Upper lobe of right lung (tissue), 1 donor: ENCODE measurements around the gene VWF. TPM values are rescaled to one million over a fixed set of nuclear protein-coding genes. Genes with fewer than 3 reads are reported as not detected.

Experiments
- ATAC-seq: fragments of 200-7000 bp; cut with Tn5 transposase; one replicate; pipeline ENCODE4 v1.9.1; 2020; ENCODE audit warnings: mild to moderate bottlenecking, moderate library complexity
- DNase-seq: peaks from one replicate; pipeline ENCODE4 v3.0.0-alpha.2; 2020
- H3K27ac ChIP-seq: fragments of 200-600 bp; one replicate; pipeline ENCODE4 v1.8.0; 2022
- H3K27me3 ChIP-seq: fragments of 200-600 bp; one replicate; pipeline ENCODE4 v1.8.0; 2022; ENCODE audit warnings: mild to moderate bottlenecking
- H3K36me3 ChIP-seq: fragments of 200-600 bp; one replicate; pipeline ENCODE4 v1.8.0; 2022
- H3K4me1 ChIP-seq: fragments of 200-600 bp; one replicate; pipeline ENCODE4 v1.8.0; 2022
- H3K4me3 ChIP-seq: fragments of 200-600 bp; one replicate; pipeline ENCODE4 v1.8.0; 2022; ENCODE audit warnings: mild to moderate bottlenecking
- H3K9me3 ChIP-seq: fragments of 200-600 bp; one replicate; pipeline ENCODE4 v1.8.0; 2022
- CTCF ChIP-seq: fragments of 200-600 bp; IDR thresholded peaks from one replicate; pipeline ENCODE4 v1.8.0; 2022; ENCODE audit warnings: antibody characterized with exemption
- intact Hi-C: fragments of 100-400 bp; cut with DNase I; formaldehyde crosslinking; loops from one replicate; pipeline ENCODE4 v1.11.0; 2022
- total RNA-seq: library from RNA; stranded (reverse); fragmentation: NEBNext Ultra II Directional; extraction: Animal tissue kit (Norgen Biotek cat#: 25700); gene quantifications from one replicate; pipeline ENCODE4 v1.2.1, GENCODE V29; 2021
- donor health status: DM: no; HTN: yes; CAD: no; lungs with severe emphysema.

VWF gene
- total RNA-seq, 1 donor from 2014 or later = 729 TPM

DNA sequence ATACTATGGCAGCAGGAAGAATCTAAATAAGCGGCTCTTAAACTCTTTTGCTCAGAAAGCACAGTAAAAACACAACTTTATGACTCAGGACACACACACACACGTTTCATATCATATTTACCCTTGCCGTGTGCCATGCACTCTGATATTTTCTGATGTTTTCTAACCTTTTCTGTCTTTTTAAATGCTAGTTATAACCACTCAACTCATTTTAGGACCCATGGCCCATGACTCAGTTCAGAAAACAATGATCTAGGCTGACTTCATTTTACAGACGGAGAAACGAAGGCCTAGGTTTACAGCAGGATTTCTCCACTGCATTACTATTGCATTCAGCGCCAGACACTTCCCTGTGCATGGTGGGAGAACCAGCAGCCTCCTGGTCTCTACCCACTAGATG, 9.1 kb downstream of the VWF start:
- intact Hi-C loops = no loop called here
- no peak for TF ChIP-seq CTCF
- Histone ChIP-seq H3K36me3 (no peaks in the 10 kb centered on the region), H3K27ac (peak overlapping the region; percentile 63), H3K4me1 (no peaks in the 10 kb centered on the region), H3K4me3 (no peak overlapping the region), H3K27me3 (no peaks in the 10 kb centered on the region), H3K9me3 (no peaks in the 10 kb centered on the region)
- no peak for ATAC-seq
- DNase-seq = no peak

- no peak for TF ChIP-seq CTCF
- DNase-seq (no peak), ATAC-seq (peak; percentile 34)
- Histone ChIP-seq H3K4me3 (no peak overlapping the region), H3K9me3 (no peaks in the 10 kb centered on the region), H3K36me3 (no peaks in the 10 kb centered on the region), H3K27ac (peak overlapping the region; percentile 63), H3K4me1 (no peaks in the 10 kb centered on the region), H3K27me3 (no peaks in the 10 kb centered on the region)
- intact Hi-C loops = no loop called here
Observed at GRCh38 chr12:6114476-6114870, 10.0 kb downstream of the VWF start.

DNA sequence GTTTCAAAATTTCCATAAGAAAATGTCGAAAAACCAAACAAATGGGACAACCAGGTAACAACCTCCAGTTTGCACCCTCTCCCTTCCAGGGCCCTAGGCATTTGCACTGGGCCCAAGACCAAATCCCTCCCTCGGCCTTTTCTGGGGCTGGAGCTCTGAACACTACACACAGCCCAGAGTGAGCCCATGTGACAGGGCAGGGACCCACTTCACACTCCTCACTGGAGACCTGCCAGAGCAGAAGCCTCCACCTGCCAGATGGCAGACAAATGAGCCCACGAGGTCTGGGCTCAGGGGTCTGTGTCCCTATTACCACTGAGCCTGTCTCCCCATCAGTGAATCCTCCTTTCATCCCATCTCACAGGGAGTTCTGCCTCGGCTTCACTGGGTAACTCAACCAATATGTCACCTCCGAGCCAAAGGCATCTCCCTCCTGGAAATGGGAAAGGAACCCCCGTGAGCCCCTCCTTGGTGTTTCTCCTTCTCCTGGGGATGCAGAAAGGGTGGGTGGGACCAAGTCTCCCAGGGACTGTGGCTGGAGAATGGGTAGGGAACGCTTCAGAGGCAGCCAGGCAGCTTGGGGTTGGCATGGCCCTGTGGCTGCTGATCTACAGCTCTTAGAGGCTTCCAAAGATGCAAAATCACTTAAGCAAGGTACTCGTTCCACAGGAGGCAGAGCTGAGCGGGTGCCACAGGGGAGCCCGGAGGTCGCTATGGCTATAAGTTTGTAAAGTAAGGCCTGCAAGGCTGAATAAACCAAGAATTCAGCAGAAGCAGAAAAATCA, 10.6 kb downstream of the VWF start:
- no peak for DNase-seq
- intact Hi-C loops = no loop called here

DNA sequence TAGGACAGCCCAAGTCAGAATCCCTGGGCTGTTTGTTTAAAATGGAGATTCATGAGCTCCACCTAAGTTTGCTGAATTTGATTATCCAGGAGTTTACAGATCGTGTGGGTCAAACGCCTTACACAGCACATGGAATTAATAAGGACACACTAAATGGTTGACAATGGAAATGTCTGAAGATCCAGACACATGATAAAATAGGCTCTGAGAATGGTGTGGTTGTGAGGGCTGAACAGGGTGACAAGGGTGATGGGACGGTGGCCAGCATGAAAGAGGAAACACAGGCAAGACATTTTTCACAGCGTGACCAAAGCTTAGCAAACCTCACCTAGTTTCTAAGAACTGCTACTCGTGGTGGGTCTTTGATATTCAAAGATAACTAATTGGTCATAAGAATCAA, 12.5 kb downstream of the VWF start:
- ATAC-seq = no peak
- intact Hi-C loops = no loop called here
- Histone ChIP-seq H3K9me3 (no peaks in the 10 kb centered on the region), H3K4me3 (no peak overlapping the region), H3K4me1 (no peaks in the 10 kb centered on the region), H3K27me3 (no peaks in the 10 kb centered on the region), H3K36me3 (no peaks in the 10 kb centered on the region), H3K27ac (no peak overlapping the region)
- no peak for TF ChIP-seq CTCF
- DNase-seq = no peak

More for the DNA sequence above, 10.6 kb downstream of the VWF start:
- no peak overlapping the region for H3K27ac ChIP-seq
- H3K9me3 ChIP-seq = no peaks in the 10 kb centered on the region
- H3K36me3 ChIP-seq = no peaks in the 10 kb centered on the region
- no peaks in the 10 kb centered on the region for H3K27me3 ChIP-seq
- peak; percentile 51 for ATAC-seq
- H3K4me3 ChIP-seq = no peak overlapping the region
- TF ChIP-seq CTCF = no peak
- no peaks in the 10 kb centered on the region for H3K4me1 ChIP-seq

DNA sequence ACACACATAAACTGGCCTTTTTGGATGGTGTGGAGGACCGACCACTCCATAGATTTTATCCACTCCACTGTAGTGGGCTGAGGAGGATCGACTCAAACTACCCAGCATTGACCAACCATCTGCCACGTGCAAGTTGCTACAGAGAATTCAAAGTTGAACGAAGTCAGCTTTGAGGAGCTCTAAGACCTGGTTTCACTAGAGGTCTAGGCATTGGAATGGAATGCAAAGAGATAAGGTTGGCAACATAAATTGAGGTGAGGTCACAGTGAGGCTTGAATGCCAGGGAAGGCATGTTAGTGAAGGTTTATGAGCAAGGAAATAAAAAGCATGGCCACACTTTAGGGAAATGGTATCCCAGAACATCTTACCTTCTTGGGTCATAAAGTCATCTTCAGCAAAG, 14.5 kb downstream of the VWF start:
- intact Hi-C loops = no loop called here

More for the DNA sequence above, 14.5 kb downstream of the VWF start:
- H3K27ac ChIP-seq = no peak overlapping the region
- no peak overlapping the region for H3K4me3 ChIP-seq
- no peak for DNase-seq
- H3K36me3 ChIP-seq = no peaks in the 10 kb centered on the region
- no peaks in the 10 kb centered on the region for H3K9me3 ChIP-seq
- TF ChIP-seq CTCF = no peak
- no peak for ATAC-seq
- no peaks in the 10 kb centered on the region for H3K27me3 ChIP-seq
- H3K4me1 ChIP-seq = no peaks in the 10 kb centered on the region
